Mesenteric fat pad (tissue), 1 donor: Measurements from ENCODE around the gene LTBP1. TPM values are rescaled to one million over a fixed set of nuclear protein-coding genes. Genes with fewer than 3 reads are reported as not detected.
"Not testable (repeated sequence)": the region's sequence is repeated elsewhere in the genome, so short reads cannot be mapped to it uniquely, and the experiment has no call there.

Source experiments
- DNase-seq: peaks from one replicate; pipeline ENCODE4 v3.0.0-alpha.2; 2020; ENCODE audit warnings: low spot score
- total RNA-seq: library from RNA; stranded (reverse); fragmentation: NEBNext Ultra II Directional; extraction: Animal tissue kit (Norgen Biotek cat#: 25700); gene quantifications from one replicate; pipeline ENCODE4 v1.2.1, GENCODE V29; 2021
- donor health status: DM: yes; HTN: yes; CAD: no.

Gene LTBP1
- total RNA-seq, 1 donor from 2014 or later, result 15.4 TPM

DNA sequence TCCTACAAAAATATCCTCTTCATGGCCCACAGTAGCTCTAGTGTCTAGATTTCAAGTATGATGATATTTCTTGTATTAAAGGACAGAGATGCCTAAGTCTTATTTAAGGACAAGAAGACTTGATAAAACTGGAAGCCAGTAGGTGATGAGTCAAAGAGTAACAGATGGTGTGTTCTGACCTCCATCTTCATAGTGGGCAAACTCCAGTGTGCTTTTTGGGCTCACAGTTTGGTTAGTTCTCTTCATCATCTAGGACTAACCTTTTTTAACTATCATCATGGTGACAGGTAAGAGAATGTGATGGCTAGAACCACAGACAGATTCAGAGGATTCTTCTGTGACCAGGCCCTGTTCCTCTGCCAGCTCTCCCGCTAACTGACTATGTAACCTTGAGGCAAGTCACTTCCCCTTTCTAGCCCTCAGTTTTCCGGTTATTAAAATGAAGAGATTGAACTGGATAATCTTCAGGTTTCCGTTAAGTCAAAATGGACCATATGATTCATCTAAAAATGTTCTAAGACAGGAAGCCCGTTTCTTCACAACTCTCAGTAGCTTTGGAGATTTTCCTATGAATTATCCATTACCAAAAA lies 389.4 kb downstream of the LTBP1 start:
- DNase-seq, result no peak

- no peak for DNase-seq
Observed at GRCh38 chr2:33337385-33337960, 390.7 kb downstream of the LTBP1 start.

DNA sequence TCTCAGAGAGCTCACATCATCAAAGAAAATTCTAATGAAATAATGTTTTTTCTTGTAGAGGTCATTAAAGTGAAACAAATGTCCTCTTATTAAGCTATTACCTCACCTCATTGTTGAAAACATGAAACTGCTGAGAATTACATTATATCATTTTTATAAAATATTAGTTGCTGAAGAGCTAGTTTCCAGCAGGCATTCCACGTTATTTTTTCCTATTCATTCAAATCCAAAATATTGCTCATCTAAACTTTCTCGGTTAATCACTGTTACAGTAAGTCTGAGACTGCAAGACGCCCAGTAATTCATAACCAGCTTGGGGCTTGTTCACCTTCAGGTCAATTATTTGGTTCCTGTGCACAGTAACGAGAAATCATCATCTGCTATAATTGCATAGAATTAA lies 391.2 kb downstream of the LTBP1 start:
- no peak for DNase-seq

DNA sequence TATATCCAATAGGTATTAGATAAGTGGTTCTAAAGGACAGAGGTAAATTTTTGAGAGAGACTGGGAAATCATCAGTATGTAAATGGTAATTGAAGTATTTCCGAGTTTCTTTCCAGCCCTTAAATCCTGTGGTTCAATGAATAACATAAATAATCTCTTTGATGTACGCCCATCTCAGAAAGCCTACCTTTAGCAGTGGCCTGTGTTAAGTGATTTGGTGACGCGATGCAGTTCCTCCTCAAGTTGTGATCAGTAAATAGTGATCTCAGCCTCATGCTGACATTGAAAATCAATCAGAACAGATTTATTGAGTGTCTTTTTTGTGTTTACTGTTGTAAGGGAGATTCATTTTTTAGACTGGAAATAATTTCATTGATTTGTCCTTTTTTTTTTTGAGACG lies 392.5 kb downstream of the LTBP1 start:
- no peak for DNase-seq

GRCh38 chr2:33340280-33340679 lies 393.5 kb downstream of the LTBP1 start:
- DNase-seq, result peak; percentile 93

GRCh38 chr2:33342171-33342570 lies 395.4 kb downstream of the LTBP1 start:
- no peak for DNase-seq

DNA sequence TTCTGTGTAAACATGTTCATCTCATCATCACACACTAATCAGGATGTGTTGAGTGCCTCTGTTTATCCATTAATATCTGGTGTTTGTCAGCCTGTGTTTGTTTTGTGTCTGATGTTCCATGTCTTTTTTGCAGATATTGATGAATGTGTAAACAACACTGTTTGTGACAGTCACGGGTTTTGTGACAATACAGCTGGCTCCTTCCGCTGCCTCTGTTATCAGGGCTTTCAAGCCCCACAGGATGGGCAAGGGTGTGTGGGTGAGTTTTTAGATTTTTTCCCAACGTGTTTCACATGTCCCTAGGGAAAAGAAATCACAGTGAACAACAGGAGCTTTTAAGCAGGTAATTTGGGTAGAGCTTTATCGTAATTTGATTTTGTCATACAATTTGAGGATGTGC lies 396.0 kb downstream of the LTBP1 start:
- DNase-seq, result no peak

DNA sequence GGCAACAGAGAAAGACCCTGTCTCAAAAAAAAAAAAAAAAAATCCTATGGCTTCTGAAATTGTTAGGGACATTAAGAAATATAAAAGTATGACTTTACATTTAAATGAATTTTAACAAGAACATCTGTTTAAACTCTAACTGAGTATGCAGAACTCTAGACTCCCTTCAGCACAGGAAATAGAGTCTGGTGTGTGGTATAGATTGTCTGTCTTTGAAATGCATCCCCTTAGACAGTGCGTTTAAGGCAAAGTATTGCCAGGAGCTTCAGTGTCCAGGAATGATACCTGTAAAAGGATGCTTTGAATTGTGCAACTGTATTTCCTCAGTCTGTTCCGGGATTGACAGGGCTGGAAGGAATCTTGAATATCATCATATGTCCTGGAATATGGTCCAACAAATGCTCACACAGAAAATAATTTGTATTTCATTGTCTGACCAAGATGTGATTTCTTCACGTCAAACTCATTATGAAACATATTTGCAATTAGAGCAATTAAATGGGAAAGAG lies 396.7 kb downstream of the LTBP1 start:
- no peak for DNase-seq

- no peak for DNase-seq
Observed at GRCh38 chr2:33344230-33344629, 397.5 kb downstream of the LTBP1 start.

- no peak for DNase-seq
Observed at GRCh38 chr2:33347856-33348255, 401.1 kb downstream of the LTBP1 start.

- DNase-seq, result no peak
Observed at GRCh38 chr2:33350632-33351031, 403.9 kb downstream of the LTBP1 start.

GRCh38 chr2:33351781-33352180 lies 405.0 kb downstream of the LTBP1 start:
- no peak for DNase-seq

DNA sequence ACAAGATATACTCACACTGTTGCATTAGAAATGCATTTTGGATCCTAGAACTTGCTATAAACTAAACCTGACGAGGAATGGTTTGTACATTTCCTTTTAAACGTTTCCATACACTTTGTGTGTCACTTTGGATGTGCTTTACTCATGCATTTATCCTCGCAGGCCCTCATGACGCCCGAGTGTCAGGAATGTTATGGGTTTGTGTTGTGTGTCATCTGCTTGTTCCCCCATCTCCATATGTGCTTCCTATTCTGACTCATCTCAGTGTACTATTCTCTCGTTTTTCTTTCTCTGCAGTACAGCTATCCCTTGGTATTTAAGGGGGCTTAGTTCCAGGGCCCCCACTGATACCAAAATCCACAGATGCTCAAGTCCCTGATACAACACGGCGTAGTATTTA lies 408.2 kb downstream of the LTBP1 start:
- DNase-seq, result no peak

DNA sequence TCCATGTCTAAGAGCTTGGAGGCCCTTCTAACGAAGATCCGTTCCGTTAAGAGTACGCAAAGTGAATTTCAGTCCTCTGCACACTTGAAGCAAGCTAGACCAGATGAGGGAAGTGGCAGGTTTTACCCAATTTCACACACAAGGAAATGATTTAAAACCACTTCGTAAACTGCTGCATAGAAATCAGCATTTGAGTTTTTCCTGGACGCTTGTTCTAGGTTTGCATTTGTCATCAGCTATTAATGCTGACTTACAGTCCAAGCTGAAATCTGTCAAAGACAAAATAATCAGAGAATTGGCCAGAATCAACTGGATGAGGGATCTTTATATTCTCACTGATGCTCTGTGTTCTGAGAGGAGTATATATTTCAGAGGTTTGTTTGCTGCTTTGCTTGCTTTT lies 412.1 kb downstream of the LTBP1 start:
- DNase-seq, result no peak

GRCh38 chr2:33363325-33364298 lies 416.9 kb downstream of the LTBP1 start:
- no peak for DNase-seq

- DNase-seq, result no peak
Observed at GRCh38 chr2:33365264-33365970, 418.7 kb downstream of the LTBP1 start.

DNA sequence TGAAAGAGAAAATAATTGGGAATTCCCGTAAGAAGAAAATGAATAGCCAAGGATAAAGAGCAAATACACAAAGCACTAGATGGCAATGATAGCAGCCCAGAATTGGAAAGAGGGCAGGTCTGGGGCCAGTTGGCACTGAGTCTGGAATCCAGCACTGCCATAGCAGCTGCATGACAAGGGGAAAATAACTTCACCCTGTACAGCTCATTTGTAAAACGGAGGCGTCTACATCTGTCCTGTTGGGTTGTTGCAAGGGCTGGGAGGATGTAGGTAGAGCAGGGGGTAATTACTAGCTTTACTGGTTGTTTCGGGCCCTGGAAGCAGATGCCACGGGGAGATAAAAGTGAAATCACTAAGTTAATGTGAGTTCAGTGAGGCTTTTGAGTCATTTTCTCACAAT lies 419.7 kb downstream of the LTBP1 start:
- no peak for DNase-seq

DNA sequence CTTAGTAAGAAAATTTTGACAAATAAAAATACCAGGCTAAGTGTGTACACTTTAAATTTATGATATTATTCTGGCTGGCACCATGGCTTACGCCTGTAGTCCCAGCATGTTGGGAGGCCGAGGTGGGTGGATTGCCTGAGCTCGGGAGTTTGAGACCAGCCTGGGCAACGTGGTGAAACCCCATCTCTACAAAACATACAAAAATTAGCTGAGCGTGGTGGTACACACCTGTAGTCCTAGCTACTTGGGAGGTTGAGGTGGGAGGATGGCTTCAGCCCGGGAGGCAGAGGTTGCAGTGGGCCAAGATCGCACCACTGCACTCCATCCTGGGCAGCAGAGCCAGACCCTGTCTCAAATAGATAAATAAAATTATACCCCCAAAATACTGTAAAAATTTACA lies 421.8 kb downstream of the LTBP1 start:
- not testable (repeated sequence) for DNase-seq

DNA sequence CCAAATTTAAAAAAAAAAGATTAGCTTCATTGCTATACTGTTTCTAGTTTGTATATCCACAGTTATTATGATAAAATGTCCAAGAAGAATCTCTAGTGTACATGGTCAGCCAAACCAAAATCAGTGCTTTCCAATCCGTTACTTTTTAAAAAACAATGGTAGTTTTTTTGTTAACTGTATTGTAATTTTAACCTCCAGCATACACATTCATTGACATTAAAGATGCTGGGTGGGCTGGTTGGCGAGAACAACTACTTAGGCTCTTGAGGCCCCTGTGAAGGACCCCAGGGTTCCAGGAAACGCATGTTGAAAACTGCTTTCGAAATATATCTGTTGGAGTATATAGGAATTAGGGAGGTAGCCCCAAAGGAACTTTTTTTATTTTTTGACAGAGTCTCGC lies 422.4 kb downstream of the LTBP1 start:
- DNase-seq, result no peak

DNA sequence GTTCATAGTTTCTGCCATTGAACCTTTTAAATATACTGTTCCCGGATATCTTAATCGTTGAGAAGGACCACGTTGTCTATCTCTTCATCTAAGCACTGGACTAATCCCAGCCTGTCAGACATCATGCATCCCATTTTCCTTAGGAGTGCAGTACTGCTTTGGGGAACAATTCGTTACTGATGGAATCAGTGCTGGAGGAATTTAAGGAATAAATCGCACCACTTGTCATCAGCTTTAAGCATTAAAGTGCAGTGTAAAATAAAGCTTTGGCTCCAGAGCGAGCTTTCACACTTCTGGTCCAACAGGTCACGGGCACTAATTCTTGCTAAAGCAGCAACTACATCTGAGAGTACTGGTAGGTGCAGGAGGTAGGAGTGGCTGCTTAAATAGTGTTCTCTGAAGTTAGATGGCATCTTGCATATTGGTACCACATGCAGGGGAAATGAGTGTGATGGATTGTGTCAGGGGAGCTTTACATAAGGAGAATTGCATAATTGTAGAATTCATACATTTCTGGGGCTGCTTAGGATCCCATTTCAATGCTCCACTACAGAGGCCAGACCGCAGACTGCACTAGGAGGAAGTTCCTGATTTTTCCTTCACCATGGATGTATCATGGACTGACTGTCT lies 424.0 kb downstream of the LTBP1 start:
- no peak for DNase-seq
